GM18868 (cell line): ENCODE measurements around the gene VKORC1L1.
"Not testable (repeated sequence)": the region's sequence is repeated elsewhere in the genome, so short reads cannot be mapped to it uniquely, and the experiment has no call there.

Experiments used
- ATAC-seq: cut with Tn5 transposase; IDR thresholded peaks from one replicate; pipeline ENCODE4 v1.9.1; 2021; ENCODE audit warnings: mild to moderate bottlenecking, moderate library complexity; ENCODE audit not compliant: unreplicated experiment

The VKORC1L1 gene

GRCh38 chr7:65927489-65928448 lies 54.9 kb downstream of the VKORC1L1 start:
- ATAC-seq: no peak

DNA sequence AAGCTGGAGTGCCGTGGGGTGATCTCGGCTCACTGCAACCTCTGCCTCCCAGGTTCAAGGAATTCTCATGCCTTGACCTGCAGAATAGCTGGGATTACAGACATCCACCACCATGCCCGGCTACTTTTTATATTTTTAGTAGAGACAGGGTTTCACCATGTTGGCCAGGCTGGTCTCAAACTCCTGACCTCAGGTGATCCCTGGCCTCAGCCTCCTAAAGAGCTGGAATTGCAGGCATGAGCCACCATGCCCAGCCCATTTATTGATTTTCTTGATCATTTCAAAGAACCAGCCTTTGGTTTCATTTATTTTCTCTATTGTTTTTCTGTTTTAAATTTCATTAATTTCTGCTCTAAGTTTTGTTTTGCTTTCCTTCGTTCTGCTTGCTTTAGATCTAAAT lies 58.8 kb downstream of the VKORC1L1 start:
- no peak for ATAC-seq

DNA sequence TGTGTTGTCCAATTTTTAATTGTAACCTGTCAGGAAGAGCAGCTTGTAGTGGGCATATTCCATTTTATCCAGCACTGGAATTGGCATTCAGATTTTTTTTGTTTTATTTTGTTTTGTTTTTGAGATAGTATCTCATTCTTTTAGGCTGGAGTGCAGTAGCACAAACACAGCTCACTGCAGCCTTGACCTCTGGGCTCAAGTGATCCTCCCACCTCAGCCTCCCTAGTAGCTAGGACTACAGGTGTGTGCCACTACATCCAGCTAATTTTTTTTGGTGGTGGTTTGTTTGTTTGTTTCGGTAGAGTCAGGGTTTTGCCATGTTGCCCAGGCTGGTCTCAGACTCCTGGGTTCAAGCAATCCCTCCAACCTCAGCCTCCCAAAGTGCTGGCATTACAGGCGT lies 64.4 kb downstream of the VKORC1L1 start:
- ATAC-seq: no peak

DNA sequence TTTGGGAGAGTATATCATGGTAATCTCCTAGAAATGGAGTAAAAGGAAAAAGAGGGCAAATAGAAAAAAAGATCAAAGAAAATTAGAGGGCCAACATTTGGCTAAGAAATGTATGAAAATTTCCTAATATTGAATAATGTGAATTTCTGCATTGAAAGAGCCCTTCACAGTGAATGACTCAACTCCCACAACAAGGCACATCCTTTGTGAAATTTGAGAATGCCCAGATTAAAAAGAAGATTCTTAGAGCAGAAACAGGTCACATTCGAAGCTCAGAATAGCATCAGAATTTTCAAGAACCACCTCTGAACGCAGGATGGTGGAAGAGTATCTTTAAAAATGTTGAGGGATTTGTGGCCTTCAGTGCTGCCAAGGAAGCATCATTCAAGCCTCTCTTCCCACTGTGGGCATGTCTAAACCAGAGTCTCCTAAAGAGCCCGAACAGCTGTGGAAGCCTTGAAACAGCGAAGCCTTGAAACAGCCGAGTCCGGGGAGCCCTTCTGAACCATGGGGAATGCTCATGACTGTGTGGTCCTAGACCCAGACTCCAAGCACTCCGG lies 65.5 kb downstream of the VKORC1L1 start:
- no peak for ATAC-seq

- ATAC-seq: not testable (repeated sequence)
Measured at GRCh38 chr7:65945787-65946186, 72.9 kb downstream of the VKORC1L1 start.

- no peak for ATAC-seq
Measured at GRCh38 chr7:65946904-65947303, 74.0 kb downstream of the VKORC1L1 start.

DNA sequence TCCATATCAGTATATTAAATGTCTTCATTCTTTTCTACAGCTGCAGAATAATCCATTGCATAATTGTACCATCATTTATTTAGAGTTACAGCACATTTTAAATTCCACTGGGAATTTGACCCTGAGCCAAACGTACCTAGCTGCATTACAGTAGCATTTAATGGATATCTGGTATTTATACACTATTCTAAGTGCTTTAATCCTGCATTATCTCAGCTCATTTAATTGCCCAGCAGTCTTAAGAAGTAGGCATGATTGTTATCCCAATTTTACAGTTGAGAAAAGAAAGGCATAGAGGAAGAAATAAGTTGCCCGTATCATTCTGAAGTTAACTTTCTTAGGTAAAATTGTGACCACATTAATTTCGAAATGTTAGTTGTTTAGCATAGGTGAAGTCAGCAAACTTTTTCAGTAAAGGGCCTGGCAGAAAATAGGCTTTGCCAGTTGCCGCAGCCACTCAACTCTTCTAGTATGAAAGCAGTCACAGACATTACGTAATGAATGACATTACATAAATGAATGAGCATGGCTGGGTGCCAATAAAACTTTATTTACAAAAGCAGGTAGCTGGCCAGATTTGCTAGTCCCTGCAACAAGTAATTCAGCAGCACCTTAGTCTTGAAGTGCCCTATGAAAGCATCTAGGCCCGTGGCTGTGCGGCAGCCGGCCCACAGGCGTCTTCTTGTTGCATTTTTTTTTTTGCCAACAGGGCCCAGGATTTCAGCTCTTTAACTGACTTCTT lies 79.1 kb downstream of the VKORC1L1 start:
- ATAC-seq: no peak

DNA sequence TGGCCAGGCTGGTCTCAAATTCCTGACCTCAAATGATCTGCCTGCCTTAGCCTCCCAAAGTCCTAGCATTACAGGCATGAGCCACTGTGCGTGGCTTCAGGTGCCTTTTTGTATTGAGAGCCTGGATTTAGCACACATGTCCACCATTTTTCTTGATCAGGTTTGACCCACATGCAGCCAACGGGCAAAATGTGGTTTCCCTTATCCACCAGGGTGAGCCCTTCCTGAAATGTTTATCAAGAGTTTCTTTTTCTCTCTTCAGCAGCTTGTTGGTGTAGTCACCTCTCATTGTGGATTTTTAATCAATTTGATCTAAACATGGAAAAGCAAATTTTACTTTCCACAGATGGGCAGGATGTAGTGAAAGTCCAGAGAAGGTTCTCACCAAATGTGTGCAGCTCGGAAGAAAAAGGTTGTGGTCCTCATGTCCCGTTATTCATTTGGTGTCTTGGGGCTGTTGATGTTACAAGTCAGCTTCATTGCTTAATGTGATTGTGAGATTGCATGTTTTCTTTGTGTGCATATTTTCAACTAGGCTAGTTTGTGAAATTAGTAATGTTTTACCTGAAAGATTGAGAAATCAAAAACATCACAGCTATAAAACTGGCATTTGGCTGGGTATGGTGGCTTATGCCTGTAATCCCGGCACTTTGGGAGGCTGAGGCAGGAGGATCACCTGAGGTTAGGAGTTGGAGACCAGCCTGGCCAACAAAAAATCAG lies 80.3 kb downstream of the VKORC1L1 start:
- no peak for ATAC-seq

DNA sequence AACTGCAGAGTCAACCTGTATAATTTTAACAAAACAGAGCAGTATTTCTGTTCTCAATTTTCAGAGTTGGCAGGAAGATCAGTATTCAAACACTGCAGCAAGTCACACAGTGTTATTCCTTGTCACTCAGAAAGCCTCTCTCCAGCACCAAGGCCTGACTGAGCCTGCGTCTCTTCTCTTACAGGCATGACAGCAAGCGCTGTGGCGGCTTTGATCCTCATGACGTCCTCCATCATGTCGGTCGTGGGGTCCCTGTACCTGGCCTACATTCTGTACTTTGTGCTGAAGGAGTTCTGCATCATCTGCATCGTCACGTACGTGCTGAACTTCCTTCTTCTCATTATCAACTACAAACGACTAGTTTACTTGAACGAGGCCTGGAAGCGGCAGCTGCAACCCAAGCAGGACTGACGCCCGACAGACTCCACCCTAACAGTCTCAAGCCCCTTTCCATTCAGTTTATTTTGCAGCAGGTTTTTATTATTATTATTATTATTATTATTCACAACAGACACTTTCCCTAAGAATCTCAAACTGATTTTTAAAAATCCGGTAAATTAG lies 81.1 kb downstream of the VKORC1L1 start:
- ATAC-seq: no peak

- no peak for ATAC-seq
Measured at GRCh38 chr7:65955718-65956117, 82.8 kb downstream of the VKORC1L1 start.

DNA sequence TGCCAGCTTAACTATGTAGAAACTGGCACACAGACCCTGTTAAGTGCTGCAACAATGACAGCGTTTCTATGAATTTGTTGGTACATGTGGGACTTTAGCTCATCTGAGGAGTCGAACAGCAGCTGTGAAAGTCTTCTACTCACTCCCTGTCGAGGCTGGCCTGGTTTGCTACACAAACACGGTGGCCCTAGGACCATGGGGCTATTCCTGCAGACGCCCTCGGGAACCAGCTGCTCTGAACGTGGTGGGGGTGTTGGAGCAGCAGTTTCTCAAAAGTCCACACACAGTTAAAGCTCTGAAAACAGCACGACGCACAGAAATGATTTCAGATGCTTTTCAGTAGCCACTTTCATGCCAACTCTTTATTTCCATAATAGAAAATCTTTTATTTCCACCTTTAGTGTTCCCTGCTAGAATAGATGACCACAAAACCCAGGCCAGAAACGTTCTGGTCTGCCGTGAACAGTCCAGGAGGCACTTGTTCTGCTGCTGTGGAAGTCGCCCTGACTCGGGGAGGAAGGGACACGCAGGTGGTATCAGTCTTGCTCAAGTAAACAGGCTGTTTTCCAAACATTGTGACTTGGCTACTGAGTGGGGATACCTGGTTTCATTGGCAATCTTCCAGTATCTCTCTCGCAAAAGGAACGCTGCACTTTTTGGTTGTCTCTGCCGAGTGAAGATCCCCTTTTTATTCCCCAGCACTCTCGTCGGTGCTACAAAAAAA lies 87.6 kb downstream of the VKORC1L1 start:
- no peak for ATAC-seq

GRCh38 chr7:65962033-65962432 lies 89.2 kb downstream of the VKORC1L1 start:
- ATAC-seq: no peak

GRCh38 chr7:65964671-65965070 lies 91.8 kb downstream of the VKORC1L1 start:
- ATAC-seq: not testable (repeated sequence)

- no peak for ATAC-seq
Measured at GRCh38 chr7:65966146-65966545, 93.3 kb downstream of the VKORC1L1 start.

DNA sequence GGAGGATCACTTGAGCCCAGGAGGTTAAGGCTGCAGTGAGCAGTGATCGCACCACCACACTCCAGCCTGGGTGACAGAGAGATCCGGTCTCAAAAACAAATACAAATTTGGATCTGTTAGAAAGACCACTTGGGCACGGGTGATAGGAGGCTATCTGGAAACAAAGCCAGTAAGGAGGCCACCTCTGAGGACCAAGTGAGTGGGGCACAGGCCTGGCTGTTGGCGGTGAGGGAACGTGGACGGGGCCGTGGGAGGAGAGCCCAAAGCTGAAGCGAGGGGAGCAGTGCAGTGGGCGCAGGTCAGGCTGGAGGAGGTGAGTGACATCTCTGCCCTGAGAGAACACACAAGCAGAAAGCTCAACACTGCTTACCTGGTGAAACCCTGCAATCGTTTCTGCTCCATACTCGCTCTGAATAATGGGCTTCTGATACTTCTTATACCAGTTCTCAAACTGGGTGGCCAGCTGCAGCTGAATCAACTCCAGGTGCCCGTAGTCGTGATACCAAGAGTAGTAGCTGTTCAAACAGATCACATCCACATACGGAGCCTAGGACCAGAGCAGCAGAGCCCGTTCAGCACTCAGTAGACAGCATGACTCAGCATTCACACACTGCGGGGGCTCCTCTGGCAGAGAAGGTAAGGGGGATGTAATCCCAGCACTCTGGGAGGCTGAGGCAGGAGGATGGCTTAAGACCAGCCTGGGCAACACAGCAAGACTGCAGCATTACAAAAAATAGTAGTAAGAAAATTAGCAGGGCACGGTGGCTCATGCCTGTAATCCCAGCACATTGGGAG lies 94.7 kb downstream of the VKORC1L1 start:
- ATAC-seq: no peak

- ATAC-seq: no peak
Measured at GRCh38 chr7:65968256-65969185, 95.6 kb downstream of the VKORC1L1 start.

GRCh38 chr7:65971021-65971420 lies 98.1 kb downstream of the VKORC1L1 start:
- ATAC-seq: no peak

DNA sequence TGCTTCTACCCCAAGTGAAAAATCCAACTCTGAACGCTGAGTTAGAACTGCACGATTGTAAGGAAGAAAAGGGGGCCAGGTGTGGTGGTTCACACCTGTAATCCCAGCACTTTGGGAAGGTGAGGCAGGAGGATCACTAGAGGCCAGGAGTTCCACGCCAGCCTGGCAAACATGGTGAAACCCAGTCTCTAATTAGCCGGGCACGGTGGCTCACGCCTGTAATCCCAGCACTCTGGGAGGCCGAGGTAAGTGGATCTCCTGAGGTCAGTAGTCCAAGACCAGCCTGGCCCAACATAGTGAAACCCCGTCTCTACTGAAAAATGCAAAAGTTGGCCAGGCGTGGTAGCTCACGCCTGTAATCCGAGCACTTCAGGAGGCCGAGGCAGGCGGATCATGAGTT lies 100.1 kb downstream of the VKORC1L1 start:
- ATAC-seq: no peak
